ENCODE results near the gene ZNF474.

- TF ChIP-seq EZH2 (IDR thresholded peaks at IDR 0.05) (no peak), CTCF (IDR thresholded peaks at IDR 0.05) (no peak)
These were observed 34.7 kb downstream of the ZNF474 start for GRCh38 chr5:122164070-122164435.
